GM19193 (cell line): ENCODE data around the gene XRN1.

Source experiments
- POLR2A ChIP-seq: IDR thresholded peaks from 4 replicates; pipeline ENCODE4 v1.6.1; 2011; ENCODE audit not compliant: insufficient read depth, insufficient read length; ENCODE audit errors: extremely low read depth

Gene XRN1

GRCh38 chr3:142278451-142278850 lies 169.4 kb downstream of the XRN1 start:
- no peak for TF ChIP-seq POLR2A

GRCh38 chr3:142276781-142277180 lies 171.1 kb downstream of the XRN1 start:
- no peak for TF ChIP-seq POLR2A

GRCh38 chr3:142275856-142276255 lies 172.0 kb downstream of the XRN1 start:
- no peak for TF ChIP-seq POLR2A

- no peak for TF ChIP-seq POLR2A
Observed at GRCh38 chr3:142274908-142275307, 172.9 kb downstream of the XRN1 start.

GRCh38 chr3:142273501-142273900 lies 174.3 kb downstream of the XRN1 start:
- TF ChIP-seq POLR2A: no peak

- TF ChIP-seq POLR2A: no peak
Observed at GRCh38 chr3:142272200-142272891, 175.5 kb downstream of the XRN1 start.

GRCh38 chr3:142270407-142270806 lies 177.4 kb downstream of the XRN1 start:
- TF ChIP-seq POLR2A: no peak

GRCh38 chr3:142269767-142270166 lies 178.1 kb downstream of the XRN1 start:
- no peak for TF ChIP-seq POLR2A

GRCh38 chr3:142268426-142268825 lies 179.4 kb downstream of the XRN1 start:
- TF ChIP-seq POLR2A: no peak

- no peak for TF ChIP-seq POLR2A
Observed at GRCh38 chr3:142267269-142267668, 180.6 kb downstream of the XRN1 start.

GRCh38 chr3:142263112-142263511 lies 184.7 kb downstream of the XRN1 start:
- no peak for TF ChIP-seq POLR2A

GRCh38 chr3:142259359-142259758 lies 188.5 kb downstream of the XRN1 start:
- no peak for TF ChIP-seq POLR2A

- TF ChIP-seq POLR2A: no peak
Observed at GRCh38 chr3:142256712-142257333, 191.0 kb downstream of the XRN1 start.
